ENCODE data around the gene SPN.
"Not testable (repeated sequence)": the region's sequence is repeated elsewhere in the genome, so short reads cannot be mapped to it uniquely, and the experiment has no call there.

Gene SPN

GRCh38 chr16:29663016-29663806 is at the start of gene SPN:
Gene SPN, plus strand, starts transcription at chr16:29663247. Its CDS starts 482 bp downstream, at chr16:29663729.
- DNase-seq: no peak

- DNase-seq: not testable (repeated sequence)
Measured at GRCh38 chr16:29613307-29614057, 49.6 kb upstream of the SPN start.

- not testable (repeated sequence) for DNase-seq
Measured at GRCh38 chr16:29614691-29615314, 48.2 kb upstream of the SPN start.

GRCh38 chr16:29616127-29616526 is 46.9 kb upstream of the SPN start:
- DNase-seq: not testable (repeated sequence)

- DNase-seq: not testable (repeated sequence)
Measured at GRCh38 chr16:29620591-29620990, 42.5 kb upstream of the SPN start.

GRCh38 chr16:29622738-29623137 is 40.3 kb upstream of the SPN start:
- DNase-seq: not testable (repeated sequence)

GRCh38 chr16:29623253-29623652 is 39.8 kb upstream of the SPN start:
- not testable (repeated sequence) for DNase-seq

GRCh38 chr16:29625114-29625513 is 37.9 kb upstream of the SPN start:
- DNase-seq: not testable (repeated sequence)

GRCh38 chr16:29626778-29627331 is 36.2 kb upstream of the SPN start:
- not testable (repeated sequence) for DNase-seq

- DNase-seq: not testable (repeated sequence)
Measured at GRCh38 chr16:29627661-29628075, 35.4 kb upstream of the SPN start.

GRCh38 chr16:29628707-29629106 is 34.3 kb upstream of the SPN start:
- DNase-seq: not testable (repeated sequence)

- DNase-seq: not testable (repeated sequence)
Measured at GRCh38 chr16:29629318-29629717, 33.7 kb upstream of the SPN start.

GRCh38 chr16:29631658-29632057 is 31.4 kb upstream of the SPN start:
- DNase-seq: not testable (repeated sequence)

GRCh38 chr16:29635902-29636301 is 27.1 kb upstream of the SPN start:
- DNase-seq: not testable (repeated sequence)

- DNase-seq: not testable (repeated sequence)
Measured at GRCh38 chr16:29636368-29636767, 26.7 kb upstream of the SPN start.

- not testable (repeated sequence) for DNase-seq
Measured at GRCh38 chr16:29638751-29639150, 24.3 kb upstream of the SPN start.

- DNase-seq: no peak
Measured at GRCh38 chr16:29641561-29641960, 21.5 kb upstream of the SPN start.

- no peak for DNase-seq
Measured at GRCh38 chr16:29643596-29643995, 19.5 kb upstream of the SPN start.

- no peak for DNase-seq
Measured at GRCh38 chr16:29644338-29644857, 18.6 kb upstream of the SPN start.

GRCh38 chr16:29644973-29645693 is 17.9 kb upstream of the SPN start:
- no peak for DNase-seq

GRCh38 chr16:29645694-29646187 is 17.3 kb upstream of the SPN start:
- no peak for DNase-seq

GRCh38 chr16:29646947-29647346 is 16.1 kb upstream of the SPN start:
- no peak for DNase-seq

Measured in NCI-H1694 (cell line).